GM19468 (cell line): ENCODE results near the gene DLGAP3.

Experiments
- ATAC-seq: cut with Tn5 transposase; IDR thresholded peaks from one replicate; pipeline ENCODE4 v1.9.1; 2021; ENCODE audit warnings: mild to moderate bottlenecking, moderate library complexity, moderate number of reproducible peaks; ENCODE audit not compliant: unreplicated experiment; ENCODE audit errors: extremely low read depth

DLGAP3 gene

DNA sequence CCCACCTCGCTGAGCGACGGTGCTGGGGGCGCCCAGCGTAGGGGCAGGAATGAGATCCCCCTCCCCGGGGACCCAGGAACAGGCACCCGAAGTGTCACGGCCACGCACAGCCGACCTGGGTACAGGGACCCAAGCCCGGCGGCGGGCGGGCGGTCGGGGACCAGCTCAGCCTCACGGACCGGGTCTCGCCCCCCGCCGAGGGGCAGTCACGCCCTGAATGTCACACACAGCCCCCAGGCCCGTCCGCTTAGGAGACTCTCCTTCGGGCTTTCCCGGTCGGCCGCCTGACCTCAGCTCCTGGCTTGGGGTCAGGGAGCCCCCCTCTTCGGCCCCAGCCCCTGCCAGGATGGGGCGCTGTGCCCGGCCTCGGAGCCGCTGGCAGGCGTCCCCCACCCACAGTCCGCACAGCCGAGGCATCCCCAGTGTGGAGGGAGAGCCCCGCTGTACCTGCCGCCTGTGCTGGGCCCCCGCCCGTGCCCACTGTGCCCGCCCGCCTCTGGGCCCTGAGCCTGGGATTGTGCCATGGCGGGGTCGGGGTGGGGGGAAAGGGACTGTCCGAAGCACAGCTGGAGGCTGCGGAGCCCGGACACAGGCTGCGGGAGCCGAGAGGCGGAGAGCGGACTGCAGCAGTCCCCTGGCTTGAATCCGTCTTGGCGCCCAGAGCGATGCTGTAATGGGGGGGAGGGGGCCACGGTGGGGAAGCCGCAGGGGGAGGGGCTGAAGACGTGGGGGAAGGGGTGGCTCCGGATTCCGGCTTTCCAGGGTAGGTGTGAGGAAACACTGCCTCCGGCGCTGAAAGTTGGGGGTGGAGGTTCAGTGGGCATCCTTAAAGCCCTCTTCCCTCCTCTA, 627 bp upstream of the DLGAP3 start:
- no peak for ATAC-seq

DNA sequence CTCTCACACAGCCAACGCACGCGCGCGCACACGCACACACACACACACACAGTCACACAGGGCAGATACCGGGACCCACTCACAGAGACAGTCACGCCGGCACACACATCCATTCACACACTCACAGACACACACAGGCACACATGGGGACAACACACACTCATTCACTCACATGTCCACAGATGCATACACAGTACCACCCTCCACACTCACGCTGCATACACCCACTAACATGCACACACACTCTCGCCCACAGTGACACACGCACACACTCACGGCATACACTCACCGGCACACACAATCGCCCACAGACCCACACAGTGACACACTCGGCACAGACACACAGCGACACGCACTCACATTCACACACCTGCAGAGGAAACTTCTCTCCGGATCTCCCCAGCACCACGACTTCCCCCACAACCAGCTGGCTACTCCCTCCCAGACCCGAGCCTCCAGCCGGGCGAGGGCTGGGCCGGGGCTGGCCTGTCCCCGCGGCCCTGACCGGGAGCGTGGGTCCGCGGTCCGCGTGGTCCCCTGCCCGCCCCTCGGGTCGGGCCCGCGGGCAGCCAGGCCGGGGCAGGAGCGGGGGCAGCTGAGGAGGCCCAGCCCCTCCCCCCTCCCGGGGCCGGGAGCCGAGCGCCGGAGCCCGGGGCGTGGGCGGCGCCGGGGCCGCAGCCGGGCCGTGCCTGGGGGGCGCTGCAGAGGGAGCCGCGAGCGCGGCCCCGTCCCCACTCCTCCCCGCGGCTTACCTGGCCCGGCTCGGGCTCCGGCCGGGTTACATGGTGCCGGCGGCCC, 552 bp downstream of the DLGAP3 start:
- ATAC-seq, result no peak

DNA sequence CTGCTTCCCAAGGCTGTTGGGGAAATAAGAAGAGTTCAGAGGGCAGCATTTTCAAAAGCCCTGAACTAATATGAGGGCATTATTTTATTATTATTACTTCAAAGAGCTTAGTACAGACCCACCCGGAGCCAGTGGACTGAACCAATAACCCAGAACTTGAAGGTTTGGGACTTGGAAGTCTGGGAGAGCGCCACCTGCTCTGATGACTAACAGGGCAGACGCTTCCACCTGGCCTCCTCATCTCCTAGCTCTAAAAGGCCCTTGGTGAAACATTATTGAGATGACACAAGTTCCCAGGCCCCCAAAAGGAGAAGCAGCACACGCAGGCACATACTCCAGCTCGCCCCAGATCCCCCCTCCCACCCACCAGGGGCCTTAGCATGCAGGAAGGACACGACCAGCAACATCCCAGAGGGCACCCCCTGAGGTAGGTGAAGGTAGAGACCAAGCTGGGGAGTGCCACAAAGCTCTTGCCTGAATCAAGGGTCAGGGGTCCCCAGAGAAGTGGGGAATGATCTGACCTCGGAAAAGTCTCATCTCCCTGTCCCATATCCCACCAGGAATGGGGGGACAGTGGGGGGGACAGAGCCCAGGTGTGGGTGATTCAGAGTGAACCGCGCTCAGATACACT, 1.3 kb downstream of the DLGAP3 start:
- no peak for ATAC-seq

GRCh38 chr1:34927316-34927715, 2.1 kb downstream of the DLGAP3 start:
- ATAC-seq, result no peak

DNA sequence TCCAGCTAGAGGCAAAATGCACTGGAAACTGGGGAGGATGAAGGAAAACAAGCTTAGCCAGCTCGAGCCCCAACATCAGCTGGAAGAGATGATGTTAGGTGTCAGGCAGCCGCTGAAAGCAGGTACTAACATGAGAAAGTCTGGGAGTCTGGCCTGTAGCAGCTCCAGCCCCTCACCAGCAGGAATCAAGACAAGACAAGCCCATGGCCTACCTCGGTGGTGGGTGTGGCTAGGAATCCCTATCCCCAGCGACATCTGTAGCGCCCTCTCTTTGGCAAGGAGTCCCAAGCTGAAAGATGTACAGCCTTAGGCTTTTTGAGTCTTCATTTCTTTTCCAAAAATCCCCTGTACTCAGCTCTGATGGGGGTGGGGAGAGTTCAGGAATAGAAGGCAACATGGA, 2.6 kb downstream of the DLGAP3 start:
- ATAC-seq, result no peak

DNA sequence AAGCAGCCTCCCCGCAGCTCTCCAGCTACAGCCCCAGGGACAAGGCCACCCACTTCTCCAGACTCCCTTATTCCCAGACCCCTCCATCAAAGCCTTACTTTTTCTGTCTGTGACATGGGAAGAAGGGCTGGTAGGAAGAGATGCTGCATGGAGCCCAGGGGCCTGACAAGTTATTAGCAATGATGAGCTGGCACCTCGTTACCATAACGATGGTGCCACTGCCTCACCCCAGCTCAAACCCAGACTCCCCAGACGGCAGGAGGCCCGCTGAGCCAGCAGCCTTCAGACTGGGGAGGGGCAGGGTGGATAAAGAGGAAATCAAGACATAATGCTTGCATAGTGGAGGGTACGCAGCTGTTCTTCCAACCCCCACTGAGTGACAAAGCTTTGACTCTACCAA, 3.3 kb downstream of the DLGAP3 start:
- no peak for ATAC-seq

DNA sequence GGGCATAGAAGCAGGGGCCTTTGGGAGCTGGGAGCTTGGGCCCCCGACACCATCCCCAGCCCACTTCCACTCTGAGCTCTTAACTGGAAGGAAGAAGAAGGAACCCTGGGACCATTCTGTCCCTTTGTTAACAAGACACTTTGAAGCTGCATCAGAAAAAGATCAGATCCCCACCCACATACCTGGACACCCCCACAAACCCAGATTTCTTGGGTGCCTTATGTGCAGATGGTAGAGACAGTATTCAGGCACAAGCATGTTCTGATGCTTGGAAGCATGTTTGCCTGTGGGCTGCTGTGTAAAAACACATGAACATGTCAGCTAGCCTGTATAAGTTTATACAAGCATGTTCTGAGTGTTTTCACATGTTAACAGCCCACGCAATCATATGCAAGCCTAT, 3.7 kb downstream of the DLGAP3 start:
- ATAC-seq, result no peak

DNA sequence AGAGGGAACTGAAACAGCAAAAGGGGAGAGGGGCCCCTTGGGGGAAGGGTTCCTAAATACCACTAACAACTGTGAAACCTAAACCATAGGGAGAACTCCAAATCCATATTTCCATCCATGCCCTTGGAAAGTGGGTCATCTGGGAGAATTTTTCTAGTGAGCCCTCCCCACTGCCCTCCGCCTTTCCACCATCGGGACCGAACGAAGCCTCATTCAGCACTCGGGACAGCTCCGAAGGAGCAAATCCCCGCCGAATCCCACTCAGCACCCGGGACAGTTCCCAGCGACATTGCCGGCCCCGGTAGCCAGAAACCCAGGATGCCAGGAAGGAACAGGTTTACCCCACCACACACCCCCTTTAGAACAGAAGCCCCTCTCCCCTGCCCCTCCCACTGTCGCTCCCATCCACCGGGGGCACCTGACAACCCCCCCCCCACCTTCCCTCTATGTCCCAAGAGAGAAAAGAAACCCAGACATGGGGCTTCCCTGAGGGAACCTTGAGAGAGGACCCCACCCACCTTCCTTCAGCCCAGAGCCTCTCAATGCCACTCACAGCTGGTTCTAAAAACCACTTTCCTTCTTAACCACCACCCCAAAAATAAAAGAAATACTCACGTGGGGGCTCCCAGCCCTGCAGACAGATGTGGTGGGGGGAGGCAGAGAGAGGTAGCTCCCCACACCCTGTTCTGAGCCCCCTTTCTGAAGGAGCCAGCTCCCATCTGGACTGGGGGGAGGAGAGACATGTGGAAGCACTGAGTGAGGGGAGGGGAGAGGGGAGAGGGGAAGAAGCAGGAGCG, 4.5 kb downstream of the DLGAP3 start:
- no peak for ATAC-seq

DNA sequence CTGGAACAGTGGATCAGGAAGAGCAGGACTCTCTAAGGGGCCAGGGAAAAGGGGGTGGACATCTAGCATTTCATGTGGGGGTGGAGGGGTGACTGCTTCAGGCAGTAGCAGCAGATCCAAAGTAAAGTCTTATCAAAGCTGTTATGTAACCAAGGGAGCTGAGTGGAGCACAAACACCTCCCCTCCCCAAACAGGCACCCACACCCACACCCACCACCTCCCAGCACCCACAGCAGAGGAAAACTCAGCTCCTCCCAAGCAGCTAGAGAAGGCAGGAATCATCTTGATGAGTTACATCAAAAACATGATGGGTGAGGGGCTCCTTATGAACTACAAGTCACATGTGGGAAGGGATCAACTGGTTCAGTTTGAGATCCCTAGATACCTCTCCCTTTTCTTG, 6.0 kb downstream of the DLGAP3 start:
- no peak for ATAC-seq

GRCh38 chr1:34918977-34919561, 10.4 kb downstream of the DLGAP3 start:
- no peak for ATAC-seq

- no peak for ATAC-seq
Measured at GRCh38 chr1:34918386-34918976, 11.0 kb downstream of the DLGAP3 start.

- ATAC-seq, result no peak
Measured at GRCh38 chr1:34917017-34917416, 12.4 kb downstream of the DLGAP3 start.

DNA sequence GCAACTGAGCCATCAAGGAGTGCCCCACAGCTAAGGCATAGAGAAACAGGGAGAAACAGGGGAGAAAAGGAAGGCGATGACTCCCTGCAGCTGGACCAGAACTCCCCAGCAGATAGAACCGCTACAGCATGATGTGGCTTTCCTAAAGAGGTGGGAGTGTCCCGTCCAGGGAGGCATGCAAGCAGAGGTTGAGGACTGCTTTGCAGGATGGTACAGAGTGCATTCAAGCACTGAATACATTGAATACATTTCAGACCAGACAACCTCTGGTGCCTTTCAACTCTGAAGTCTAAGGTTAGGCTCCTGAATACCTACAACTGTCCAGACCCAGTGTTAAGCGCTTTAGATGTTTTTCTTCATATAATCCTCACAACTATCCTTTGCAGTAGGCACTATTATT, 13.3 kb downstream of the DLGAP3 start:
- no peak for ATAC-seq

GRCh38 chr1:34915521-34915920, 13.9 kb downstream of the DLGAP3 start:
- ATAC-seq, result no peak

- no peak for ATAC-seq
Measured at GRCh38 chr1:34914958-34915357, 14.5 kb downstream of the DLGAP3 start.

DNA sequence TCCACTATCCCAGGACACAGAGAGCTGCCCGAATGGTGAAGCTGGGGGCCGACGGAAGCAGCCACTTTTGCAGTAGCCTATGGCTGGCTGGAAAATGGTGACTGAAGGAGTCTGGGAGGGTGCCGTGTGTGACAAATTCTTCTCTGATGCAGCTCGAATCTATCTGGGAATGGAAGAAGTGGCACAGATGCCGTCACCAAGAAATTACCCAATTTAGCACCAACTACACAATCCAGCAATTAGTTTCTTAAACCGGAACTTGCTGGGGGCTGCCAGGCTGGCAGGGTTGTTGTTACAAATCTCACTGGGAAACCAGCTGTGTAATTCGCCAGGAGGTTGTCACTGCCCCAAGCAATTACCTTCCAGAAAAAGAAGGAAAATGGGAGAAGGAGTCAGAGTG, 18.0 kb downstream of the DLGAP3 start:
- ATAC-seq, result no peak

GRCh38 chr1:34910425-34910824, 19.0 kb downstream of the DLGAP3 start:
- no peak for ATAC-seq

DNA sequence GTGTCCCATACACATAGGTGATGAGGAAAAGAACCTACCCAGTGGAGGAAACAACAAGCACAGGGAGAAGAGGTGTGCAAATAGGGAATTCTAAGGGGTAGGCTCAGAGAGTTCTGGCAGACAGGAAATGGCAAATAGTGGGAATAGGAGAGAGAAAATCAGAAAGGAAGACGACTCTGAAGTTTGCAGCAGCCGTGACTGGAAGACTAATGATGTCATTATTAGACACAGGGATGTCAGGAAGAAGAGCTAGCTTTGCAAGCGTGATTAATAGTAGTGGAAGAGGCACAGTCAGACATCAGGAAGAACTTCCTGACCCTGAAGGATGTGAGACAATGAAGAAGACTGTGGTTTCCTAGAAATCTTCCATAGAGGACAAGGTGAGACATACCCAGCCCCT, 21.1 kb downstream of the DLGAP3 start:
- no peak for ATAC-seq

DNA sequence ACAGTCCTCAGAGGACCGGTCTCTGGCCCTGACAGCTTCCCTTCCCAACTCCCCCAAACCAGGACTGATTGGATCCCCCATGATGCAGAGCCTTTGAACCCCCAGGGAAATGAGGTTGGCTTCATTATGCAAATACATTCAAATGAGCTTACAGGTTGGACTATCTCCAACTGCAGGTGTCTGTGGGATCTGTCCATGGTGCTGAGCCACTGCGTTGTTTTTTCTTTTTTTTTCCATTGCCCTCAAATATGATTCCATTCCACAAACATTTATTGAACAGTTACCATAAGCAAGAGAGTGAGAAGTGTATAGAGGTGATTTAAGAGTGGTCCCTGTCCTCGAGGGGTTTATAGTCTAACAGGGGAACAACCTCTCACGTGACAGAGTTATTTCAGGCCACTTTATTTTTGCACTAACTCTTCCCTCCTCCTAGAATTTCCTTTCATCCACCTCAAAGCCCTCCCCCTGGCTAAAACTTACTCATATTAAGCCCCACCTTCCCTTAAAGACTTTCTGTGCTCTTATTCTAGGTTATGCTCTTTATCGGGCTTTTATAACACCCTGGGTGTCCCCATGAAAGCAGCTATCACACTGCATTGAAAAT, 21.9 kb downstream of the DLGAP3 start:
- ATAC-seq, result no peak
